ENCODE results near the gene DIRAS3.
"Not testable (repeated sequence)": the region's sequence is repeated elsewhere in the genome, so short reads cannot be mapped to it uniquely, and the experiment has no call there.

The DIRAS3 gene

DNA sequence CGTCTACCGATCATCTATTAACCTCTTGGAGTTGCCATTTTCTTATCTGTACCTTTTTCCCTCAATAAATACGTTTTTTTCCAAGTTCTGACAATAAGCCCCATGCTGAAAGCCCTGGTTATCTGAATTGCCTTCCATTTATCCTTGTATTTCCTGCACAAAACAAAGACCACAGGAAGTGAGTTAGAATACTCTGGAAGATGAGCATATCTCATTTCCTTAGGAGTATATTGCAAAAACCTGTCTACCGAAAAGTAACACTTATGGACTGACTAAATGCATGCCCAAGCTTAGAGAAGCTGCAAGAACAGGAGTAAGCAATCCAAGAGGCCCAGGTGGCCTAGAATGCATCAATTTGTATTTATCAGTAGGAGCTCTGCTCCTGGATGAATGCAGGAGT is 39.9 kb downstream of the DIRAS3 start:
- H3K4me3 ChIP-seq (ENCODE audit: low read depth, low read length) = no peak overlapping the region
- no peak for TF ChIP-seq ZNF677 (tag by site-specific recombination; IDR thresholded peaks at IDR 0.05)
- TF ChIP-seq FEZF1 (tag by site-specific recombination; IDR thresholded peaks at IDR 0.05) = no peak
- ChIA-PET POLR2A (no interaction called here), CTCF (interaction anchor here (0.8 to 3.6 kb wide), 6 partner anchors 9 to 244 kb away, joined by 3 to 17 read pairs (median 3); no protein-coding TSS in a partner anchor)
- H3K4me1 ChIP-seq (ENCODE audit: control insufficient read depth, insufficient read depth, low read length) = no peaks in the 10 kb centered on the region
- H3K9me3 ChIP-seq (ENCODE audit: control insufficient read depth, insufficient read depth, low read depth, low read length) = no peaks in the 10 kb centered on the region
- H3K27ac ChIP-seq (ENCODE audit: extremely low read depth, low read depth, low read length) = no peak overlapping the region
- H3K36me3 ChIP-seq (ENCODE audit: control insufficient read depth in 2 of 2, insufficient read depth in 1 of 2, low read length in 2 of 2) = no peaks in the 10 kb centered on the region

DNA sequence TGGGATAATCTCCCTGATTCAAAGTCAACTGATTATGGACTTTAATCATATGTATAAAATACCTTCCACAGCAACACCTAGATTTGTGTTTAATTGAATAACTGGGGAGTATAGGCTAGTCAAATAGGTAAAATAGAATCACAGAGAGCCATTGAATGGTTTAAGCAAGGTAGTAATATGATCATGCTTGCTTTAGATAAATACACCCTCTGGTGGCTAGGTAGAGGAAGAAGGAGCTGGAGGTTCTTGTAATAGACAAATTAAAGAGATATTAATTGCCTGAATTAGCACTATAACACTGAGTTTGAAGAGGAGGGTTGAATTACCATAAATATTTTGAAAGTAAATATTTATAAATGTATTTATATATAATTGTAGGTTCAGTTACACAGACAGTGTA is 40.3 kb downstream of the DIRAS3 start:
- CTCF ChIA-PET = interaction anchor here (0.7 to 3.6 kb wide), 7 partner anchors 9 to 243 kb away, joined by 3 to 17 read pairs (median 3); no protein-coding TSS in a partner anchor
- TF ChIP-seq ZNF121 (tag by site-specific recombination; IDR thresholded peaks at IDR 0.05) = no peak
- no peak for TF ChIP-seq ZNF843 (tag by site-specific recombination; IDR thresholded peaks at IDR 0.05)
- TF ChIP-seq OSR2 (tag by site-specific recombination; IDR thresholded peaks at IDR 0.05) = no peak

DNA sequence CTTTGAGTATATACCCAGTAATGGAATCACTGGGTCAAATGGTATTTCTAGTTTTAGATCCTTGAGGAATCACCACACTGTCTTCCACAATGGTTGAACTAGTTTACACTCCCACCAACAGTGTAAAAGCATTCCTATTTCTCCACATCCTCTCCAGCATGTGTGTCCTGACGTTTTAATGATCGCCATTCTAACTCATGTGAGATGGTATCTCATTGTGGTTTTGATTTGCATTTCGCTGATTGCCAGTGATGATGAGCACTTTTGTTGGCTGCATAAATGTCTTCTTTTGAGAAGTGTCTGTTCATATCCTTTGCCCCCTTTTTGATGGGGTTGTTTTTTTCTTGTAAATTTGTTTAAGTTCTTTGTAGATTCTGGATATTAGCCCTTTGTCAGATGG is 46.8 kb downstream of the DIRAS3 start:
- H3K4me1 ChIP-seq (ENCODE audit: control insufficient read depth, insufficient read depth, low read length); H3K4me3 ChIP-seq (ENCODE audit: low read depth, low read length); H3K9me3 ChIP-seq (ENCODE audit: control insufficient read depth, insufficient read depth, low read depth, low read length); H3K27ac ChIP-seq (ENCODE audit: extremely low read depth, low read depth, low read length); POLR2A ChIA-PET; CTCF ChIA-PET; H3K36me3 ChIP-seq (ENCODE audit: control insufficient read depth in 2 of 2, insufficient read depth in 1 of 2, low read length in 2 of 2): not testable (repeated sequence)

More for the DNA sequence above, 40.3 kb downstream of the DIRAS3 start:
- POLR2A ChIA-PET = no interaction called here
- Histone ChIP-seq H3K9me3 (ENCODE audit: control insufficient read depth, insufficient read depth, low read depth, low read length) (no peaks in the 10 kb centered on the region), H3K4me3 (ENCODE audit: low read depth, low read length) (no peak overlapping the region), H3K36me3 (ENCODE audit: control insufficient read depth in 2 of 2, insufficient read depth in 1 of 2, low read length in 2 of 2) (no peaks in the 10 kb centered on the region), H3K27ac (ENCODE audit: extremely low read depth, low read depth, low read length) (no peak overlapping the region), H3K4me1 (ENCODE audit: control insufficient read depth, insufficient read depth, low read length) (no peaks in the 10 kb centered on the region)

DNA sequence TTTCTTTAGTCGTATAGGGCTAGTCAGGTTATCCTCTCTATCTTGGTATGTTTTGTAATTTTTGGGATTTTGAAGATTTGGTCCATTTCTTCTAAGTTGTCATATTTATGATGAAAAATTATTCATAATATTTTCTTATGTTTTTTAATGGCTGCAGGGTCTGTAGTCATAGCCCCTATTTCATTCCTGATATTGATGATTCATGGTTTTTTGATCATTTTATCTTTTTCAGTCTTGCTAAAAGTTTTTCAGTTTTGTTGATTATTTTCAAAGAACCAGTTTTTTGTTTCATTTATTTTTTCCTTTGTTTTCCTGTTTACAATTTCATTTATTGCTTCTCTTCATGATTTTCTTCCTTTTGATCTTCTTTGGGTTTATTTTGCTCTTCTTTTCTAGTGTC is 50.2 kb downstream of the DIRAS3 start:
- H3K9me3 ChIP-seq (ENCODE audit: control insufficient read depth, insufficient read depth, low read depth, low read length) = no peaks in the 10 kb centered on the region; the same call in 1 of the 2 replicates
- no peaks in the 10 kb centered on the region for H3K4me1 ChIP-seq (ENCODE audit: control insufficient read depth, insufficient read depth, low read length)
- no peaks in the 10 kb centered on the region for H3K36me3 ChIP-seq (ENCODE audit: control insufficient read depth in 2 of 2, insufficient read depth in 1 of 2, low read length in 2 of 2)
- CTCF ChIA-PET = no interaction called here
- no peak overlapping the region for H3K4me3 ChIP-seq (ENCODE audit: low read depth, low read length)
- TF ChIP-seq ZNF404 (tag by site-specific recombination; IDR thresholded peaks at IDR 0.05) (no peak), ZNF837 (tag by site-specific recombination; IDR thresholded peaks at IDR 0.05) (no peak)
- no peak overlapping the region for H3K27ac ChIP-seq (ENCODE audit: extremely low read depth, low read depth, low read length)
- POLR2A ChIA-PET = no interaction called here

DNA sequence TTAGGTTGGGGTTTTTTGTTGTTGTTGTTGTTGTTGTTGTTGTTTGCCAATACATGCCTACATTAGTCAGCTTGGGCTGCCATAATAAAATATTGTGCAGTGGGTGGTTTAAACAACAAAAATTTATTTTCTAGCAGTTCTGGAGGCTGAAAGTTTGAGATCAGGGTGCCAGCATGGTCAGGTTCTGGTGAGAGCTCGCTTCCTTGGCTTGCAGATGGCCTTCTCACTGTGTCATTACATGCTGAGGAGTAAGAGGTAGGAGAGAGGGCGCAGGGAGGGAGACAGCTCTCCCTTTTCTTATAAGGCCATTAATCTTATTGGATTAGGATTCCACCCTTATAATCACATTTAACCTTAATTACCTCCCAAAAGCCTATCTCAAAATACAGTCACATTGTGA is 52.7 kb downstream of the DIRAS3 start:
- Histone ChIP-seq H3K4me1 (ENCODE audit: control insufficient read depth, insufficient read depth, low read length) (no peaks in the 10 kb centered on the region), H3K27ac (ENCODE audit: extremely low read depth, low read depth, low read length) (no peak overlapping the region), H3K36me3 (ENCODE audit: control insufficient read depth in 2 of 2, insufficient read depth in 1 of 2, low read length in 2 of 2) (no peaks in the 10 kb centered on the region), H3K9me3 (ENCODE audit: control insufficient read depth, insufficient read depth, low read depth, low read length) (no peaks in the 10 kb centered on the region; the same call in 1 of the 2 replicates), H3K4me3 (ENCODE audit: low read depth, low read length) (no peak overlapping the region)
- ChIA-PET CTCF (no interaction called here), POLR2A (no interaction called here)
- TF ChIP-seq, protein P1, sequence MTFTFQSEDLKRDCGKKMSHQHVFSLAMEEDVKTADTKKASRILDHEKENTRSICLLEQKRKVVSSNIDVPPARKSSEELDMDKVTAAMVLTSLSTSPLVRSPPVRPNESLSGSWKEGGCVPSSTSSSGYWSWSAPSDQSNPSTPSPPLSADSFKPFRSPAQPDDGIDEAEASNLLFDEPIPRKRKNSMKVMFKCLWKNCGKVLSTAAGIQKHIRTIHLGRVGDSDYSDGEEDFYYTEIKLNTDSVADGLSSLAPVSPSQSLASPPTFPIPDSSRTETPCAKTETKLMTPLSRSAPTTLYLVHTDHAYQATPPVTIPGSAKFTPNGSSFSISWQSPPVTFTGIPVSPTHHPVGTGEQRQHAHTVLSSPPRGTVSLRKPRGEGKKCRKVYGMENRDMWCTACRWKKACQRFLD (tag by site-specific recombination; IDR thresholded peaks at IDR 0.05) = no peak
- TF ChIP-seq, protein P2, sequence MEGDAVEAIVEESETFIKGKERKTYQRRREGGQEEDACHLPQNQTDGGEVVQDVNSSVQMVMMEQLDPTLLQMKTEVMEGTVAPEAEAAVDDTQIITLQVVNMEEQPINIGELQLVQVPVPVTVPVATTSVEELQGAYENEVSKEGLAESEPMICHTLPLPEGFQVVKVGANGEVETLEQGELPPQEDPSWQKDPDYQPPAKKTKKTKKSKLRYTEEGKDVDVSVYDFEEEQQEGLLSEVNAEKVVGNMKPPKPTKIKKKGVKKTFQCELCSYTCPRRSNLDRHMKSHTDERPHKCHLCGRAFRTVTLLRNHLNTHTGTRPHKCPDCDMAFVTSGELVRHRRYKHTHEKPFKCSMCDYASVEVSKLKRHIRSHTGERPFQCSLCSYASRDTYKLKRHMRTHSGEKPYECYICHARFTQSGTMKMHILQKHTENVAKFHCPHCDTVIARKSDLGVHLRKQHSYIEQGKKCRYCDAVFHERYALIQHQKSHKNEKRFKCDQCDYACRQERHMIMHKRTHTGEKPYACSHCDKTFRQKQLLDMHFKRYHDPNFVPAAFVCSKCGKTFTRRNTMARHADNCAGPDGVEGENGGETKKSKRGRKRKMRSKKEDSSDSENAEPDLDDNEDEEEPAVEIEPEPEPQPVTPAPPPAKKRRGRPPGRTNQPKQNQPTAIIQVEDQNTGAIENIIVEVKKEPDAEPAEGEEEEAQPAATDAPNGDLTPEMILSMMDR (tag by site-specific recombination; IDR thresholded peaks at IDR 0.05) = no peak
- TF ChIP-seq GFI1B (tag by site-specific recombination; IDR thresholded peaks at IDR 0.05) = no peak
- TF ChIP-seq ZSCAN30 (tag by site-specific recombination; IDR thresholded peaks at IDR 0.05) = no peak
- TF ChIP-seq ZNF514 (tag by site-specific recombination; IDR thresholded peaks at IDR 0.05) = no peak
- no peak for TF ChIP-seq KLF16 (tag by site-specific recombination; IDR thresholded peaks at IDR 0.05)
- no peak for TF ChIP-seq BCL11A (tag by site-specific recombination; IDR thresholded peaks at IDR 0.05; ENCODE audit: low read depth)

All from HEK293 (cell line).